Fibroblast of mammary gland (primary cell): Measurements from ENCODE around the gene MEDAG.

Source experiments
- DNase-seq: peaks from one replicate; pipeline ENCODE4 v3.0.0-alpha.2; 2010; ENCODE audit warnings: low read depth
- H3K4me3 ChIP-seq: 2 replicates; pipeline ENCODE4 v1.5.1; 2011; ENCODE audit warnings: low read depth, mild to moderate bottlenecking, low read length, moderate library complexity; ENCODE audit not compliant: control insufficient read depth
- CTCF ChIP-seq: conservative IDR thresholded peaks from 2 replicates; pipeline ENCODE4 v1.5.1; 2011; ENCODE audit warnings: low read depth, low read length, inconsistent platforms; ENCODE audit not compliant: control insufficient read depth, insufficient read depth

Gene MEDAG

GRCh38 chr13:30905932-30906383, at the start of gene MEDAG:
MEDAG (plus strand) TSS chr13:30906271; CDS start chr13:30906516, 245 bp downstream.
- DNase-seq = peak; percentile 95
- no peak for TF ChIP-seq CTCF
- H3K4me3 ChIP-seq = peak within 1 kb of the TSS; percentile 53

- TF ChIP-seq CTCF = no peak
- no peak overlapping the region for H3K4me3 ChIP-seq
Observed at GRCh38 chr13:30857018-30857417, 49.1 kb upstream of the MEDAG start.

GRCh38 chr13:30857636-30858035, 48.4 kb upstream of the MEDAG start:
- DNase-seq = no peak
- no peak overlapping the region for H3K4me3 ChIP-seq
- no peak for TF ChIP-seq CTCF

More at GRCh38 chr13:30857018-30857417, 49.1 kb upstream of the MEDAG start:
- DNase-seq = no peak

GRCh38 chr13:30859326-30859725, 46.7 kb upstream of the MEDAG start:
- TF ChIP-seq CTCF = no peak
- no peak overlapping the region for H3K4me3 ChIP-seq
- no peak for DNase-seq

DNA sequence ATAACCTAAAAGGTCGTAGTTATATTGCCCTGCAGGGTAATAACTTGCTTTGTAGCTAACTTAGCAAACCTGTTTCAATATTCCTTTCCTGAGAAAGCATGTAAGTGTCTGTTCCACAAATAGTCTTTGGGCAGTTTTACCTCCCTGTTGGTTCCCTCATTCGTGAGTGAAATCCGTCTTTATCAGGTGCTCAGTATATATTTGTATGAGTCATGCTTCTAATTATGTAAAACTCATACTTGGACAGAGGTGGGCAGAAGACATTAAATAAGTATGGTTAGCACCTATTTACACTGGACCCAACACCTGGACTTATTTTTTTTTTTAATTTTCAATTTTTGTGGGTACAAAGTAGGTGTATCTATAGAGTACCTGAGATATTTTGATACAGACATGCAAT, 44.9 kb upstream of the MEDAG start:
- no peak for TF ChIP-seq CTCF
- no peak overlapping the region for H3K4me3 ChIP-seq
- no peak for DNase-seq

GRCh38 chr13:30861836-30862467, 44.1 kb upstream of the MEDAG start:
- H3K4me3 ChIP-seq = no peak overlapping the region
- no peak for DNase-seq
- no peak for TF ChIP-seq CTCF
